ENCODE results near the gene CACTIN. TPM values are rescaled to one million over a fixed set of nuclear protein-coding genes. Genes with fewer than 3 reads are reported as not detected.
"Not testable (repeated sequence)": the region's sequence is repeated elsewhere in the genome, so short reads cannot be mapped to it uniquely, and the experiment has no call there.

Gene CACTIN
- polyA plus RNA-seq, 3 donors from 2014 or later = 1.4 to 18.0 (median 5.6) TPM

- no peaks in the 10 kb centered on the region for H3K4me1 Mint-ChIP-seq
Observed at GRCh38 chr19:3658004-3658869, 31.6 kb upstream of the CACTIN start.

DNA sequence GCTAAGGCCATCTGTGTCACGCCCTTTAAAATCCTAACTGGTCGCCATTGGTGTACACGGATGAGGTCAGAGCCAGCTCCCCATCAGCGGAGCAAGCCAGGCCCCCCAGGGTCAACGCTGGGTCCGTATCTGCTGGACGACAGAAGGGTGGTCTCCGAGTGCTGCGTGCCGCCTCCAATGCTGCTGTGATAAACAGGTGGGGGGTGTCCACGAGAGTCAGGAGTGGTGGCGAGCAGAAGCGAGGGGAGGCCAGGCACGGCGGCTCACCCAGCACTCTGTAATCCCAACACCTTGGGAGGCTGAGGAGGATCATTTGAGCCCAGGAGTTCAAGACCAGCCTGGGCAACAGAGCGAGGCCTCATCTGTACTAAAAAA is 30.8 kb upstream of the CACTIN start:
- Mint-ChIP-seq H3K9me3 (no peaks in the 10 kb centered on the region), H3K36me3 (peaks cover 0 to 14% (median 8%) of the 10 kb centered on the region in 3 donors), H3K27me3 (ENCODE audit: low read depth in 3 of 3) (no peaks in the 10 kb centered on the region), H3K27ac (no peak overlapping the region), H3K4me1 (no peaks in the 10 kb centered on the region), H3K4me3 (no peak overlapping the region)
- DNase-seq = no peak

More at GRCh38 chr19:3658004-3658869, 31.6 kb upstream of the CACTIN start:
- no peaks in the 10 kb centered on the region for H3K9me3 Mint-ChIP-seq
- peaks cover 0 to 14% (median 8%) of the 10 kb centered on the region in 3 donors for H3K36me3 Mint-ChIP-seq
- H3K4me3 Mint-ChIP-seq = no peak overlapping the region
- H3K27ac Mint-ChIP-seq = no peak overlapping the region
- no peak for DNase-seq
- no peaks in the 10 kb centered on the region for H3K27me3 Mint-ChIP-seq (ENCODE audit: low read depth in 3 of 3)

- Mint-ChIP-seq H3K27me3 (ENCODE audit: low read depth in 3 of 3) (no peaks in the 10 kb centered on the region), H3K9me3 (no peaks in the 10 kb centered on the region), H3K4me1 (no peaks in the 10 kb centered on the region), H3K36me3 (peaks cover 0 to 14% (median 8%) of the 10 kb centered on the region in 3 donors), H3K27ac (no peak overlapping the region), H3K4me3 (no peak overlapping the region)
- DNase-seq = no peak
Observed at GRCh38 chr19:3656747-3657394, 30.3 kb upstream of the CACTIN start.

DNA sequence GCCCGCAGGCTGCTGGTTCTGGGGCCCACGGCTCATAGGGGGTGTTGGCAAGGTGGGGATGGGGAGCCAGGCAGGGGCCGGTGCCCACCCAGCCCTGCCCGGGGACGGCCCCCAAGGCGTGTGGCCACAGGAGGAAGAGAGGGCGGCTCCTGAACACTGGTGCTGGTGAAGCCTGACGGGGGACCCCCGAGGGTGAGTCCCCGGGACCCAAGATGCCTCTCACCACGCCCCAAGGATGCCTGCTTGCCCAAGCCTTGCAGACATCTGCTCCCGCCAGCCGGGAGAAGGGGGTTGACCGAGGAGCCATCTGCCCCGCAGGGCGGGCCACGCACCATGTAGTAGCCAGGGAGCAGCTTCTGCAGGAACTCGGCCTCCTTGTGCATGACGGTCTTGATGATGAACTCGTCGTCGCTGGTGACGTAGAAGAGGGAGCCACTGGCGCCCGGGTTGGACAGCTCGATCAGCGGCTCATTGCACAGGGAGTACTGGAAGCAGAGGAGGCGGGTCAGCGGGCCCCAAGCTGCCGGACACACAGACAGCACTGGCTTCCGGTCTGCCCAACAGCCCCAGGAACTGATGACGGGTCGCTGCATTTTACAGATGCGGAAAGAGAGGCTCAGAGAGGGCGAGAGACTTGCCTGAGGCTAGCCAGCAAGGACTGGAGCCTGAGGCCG is 29.6 kb upstream of the CACTIN start:
- Mint-ChIP-seq H3K4me1 (no peaks in the 10 kb centered on the region), H3K27me3 (ENCODE audit: low read depth in 3 of 3) (peaks cover 0 to 2% (median 0%) of the 10 kb centered on the region in 3 donors), H3K27ac (no peak overlapping the region), H3K9me3 (no peaks in the 10 kb centered on the region), H3K4me3 (no peak overlapping the region), H3K36me3 (peaks cover 0 to 14% (median 3%) of the 10 kb centered on the region in 3 donors)
- DNase-seq = no peak

DNA sequence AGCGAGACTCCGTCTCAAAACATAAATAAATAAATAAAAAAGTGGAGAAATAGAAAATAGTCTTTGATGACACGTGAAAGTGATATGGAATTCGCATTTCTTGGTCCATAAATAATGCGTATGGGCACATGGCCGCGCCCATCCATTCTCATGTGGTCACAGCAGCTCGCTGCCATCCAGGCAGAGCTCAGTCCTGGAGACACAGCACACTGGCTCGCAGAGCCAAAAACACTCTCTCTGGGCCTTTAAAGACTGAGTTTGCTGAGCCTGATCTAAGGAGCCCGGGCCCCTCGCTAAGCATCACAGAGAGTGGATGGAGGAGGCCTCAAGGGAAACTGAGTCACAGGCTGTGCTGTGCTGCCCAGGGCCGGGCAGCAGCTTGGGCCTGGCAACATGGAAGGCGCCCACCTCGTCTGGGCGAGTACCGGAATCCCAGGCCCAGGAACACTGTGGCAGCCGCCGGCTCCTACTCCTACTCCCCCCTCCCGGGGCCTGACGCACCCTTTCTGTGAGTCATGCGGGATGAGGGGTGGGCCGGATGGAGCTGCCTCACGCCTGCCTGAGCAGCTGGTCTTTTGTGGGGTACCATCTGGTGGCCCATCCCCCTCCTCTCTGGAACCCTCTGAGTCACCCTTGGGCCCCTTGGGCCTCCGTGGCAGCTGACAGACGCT is 28.9 kb upstream of the CACTIN start:
- Mint-ChIP-seq H3K4me3 (no peak overlapping the region), H3K27me3 (ENCODE audit: low read depth in 3 of 3) (peaks cover 0 to 2% (median 0%) of the 10 kb centered on the region in 3 donors), H3K9me3 (no peaks in the 10 kb centered on the region), H3K36me3 (peaks cover 0 to 10% (median 3%) of the 10 kb centered on the region in 3 donors), H3K4me1 (no peaks in the 10 kb centered on the region), H3K27ac (no peak overlapping the region)
- no peak for DNase-seq

- H3K9me3 Mint-ChIP-seq = no peaks in the 10 kb centered on the region
- no peak overlapping the region for H3K4me3 Mint-ChIP-seq
- peaks cover 0 to 9% (median 3%) of the 10 kb centered on the region in 3 donors for H3K36me3 Mint-ChIP-seq
- peaks cover 0 to 2% (median 0%) of the 10 kb centered on the region in 3 donors for H3K27me3 Mint-ChIP-seq (ENCODE audit: low read depth in 3 of 3)
- no peak for DNase-seq
- no peaks in the 10 kb centered on the region for H3K4me1 Mint-ChIP-seq
- no peak overlapping the region for H3K27ac Mint-ChIP-seq
Observed at GRCh38 chr19:3653865-3654513, 27.4 kb upstream of the CACTIN start.

GRCh38 chr19:3653081-3653795 is 26.6 kb upstream of the CACTIN start:
- no peaks in the 10 kb centered on the region for H3K9me3 Mint-ChIP-seq
- H3K4me3 Mint-ChIP-seq = no peak overlapping the region
- no peaks in the 10 kb centered on the region for H3K4me1 Mint-ChIP-seq

GRCh38 chr19:3652422-3652821 is 25.8 kb upstream of the CACTIN start:
- Mint-ChIP-seq H3K27ac (no peak overlapping the region), H3K4me3 (no peak overlapping the region), H3K9me3 (no peaks in the 10 kb centered on the region), H3K27me3 (ENCODE audit: low read depth in 3 of 3) (peaks cover 0 to 2% (median 0%) of the 10 kb centered on the region in 3 donors), H3K4me1 (no peaks in the 10 kb centered on the region), H3K36me3 (peaks cover 0 to 6% (median 3%) of the 10 kb centered on the region in 3 donors)
- no peak for DNase-seq

More at GRCh38 chr19:3653081-3653795, 26.6 kb upstream of the CACTIN start:
- Mint-ChIP-seq H3K27ac (no peak overlapping the region), H3K27me3 (ENCODE audit: low read depth in 3 of 3) (peaks cover 0 to 2% (median 0%) of the 10 kb centered on the region in 3 donors), H3K36me3 (peaks cover 0 to 9% (median 3%) of the 10 kb centered on the region in 3 donors)
- no peak for DNase-seq

DNA sequence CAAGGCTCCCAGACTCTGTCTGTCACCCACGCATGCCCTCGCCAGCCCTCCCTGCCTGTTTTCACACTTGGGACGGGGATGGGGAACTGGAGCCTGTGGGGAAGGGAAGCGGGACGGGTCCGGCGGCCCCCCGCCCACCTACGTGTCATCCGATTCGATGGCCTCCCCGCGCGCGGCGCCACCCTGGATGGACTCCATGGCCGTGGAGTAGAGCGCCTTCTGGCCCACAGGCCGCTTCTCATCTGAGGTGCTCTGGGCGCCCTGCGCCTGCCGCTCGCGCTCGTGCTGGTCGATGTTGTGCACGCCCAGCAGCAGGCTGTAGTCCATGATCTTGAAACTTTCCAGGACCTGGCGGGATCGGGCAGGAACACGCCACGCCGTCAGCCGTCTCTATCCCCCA is 25.1 kb upstream of the CACTIN start:
- H3K27me3 Mint-ChIP-seq (ENCODE audit: low read depth in 3 of 3) = peaks cover 0 to 2% (median 0%) of the 10 kb centered on the region in 3 donors
- no peaks in the 10 kb centered on the region for H3K36me3 Mint-ChIP-seq
- no peak for DNase-seq
- no peaks in the 10 kb centered on the region for H3K9me3 Mint-ChIP-seq
- H3K27ac Mint-ChIP-seq = no peak overlapping the region
- H3K4me3 Mint-ChIP-seq = no peak overlapping the region
- no peaks in the 10 kb centered on the region for H3K4me1 Mint-ChIP-seq

DNA sequence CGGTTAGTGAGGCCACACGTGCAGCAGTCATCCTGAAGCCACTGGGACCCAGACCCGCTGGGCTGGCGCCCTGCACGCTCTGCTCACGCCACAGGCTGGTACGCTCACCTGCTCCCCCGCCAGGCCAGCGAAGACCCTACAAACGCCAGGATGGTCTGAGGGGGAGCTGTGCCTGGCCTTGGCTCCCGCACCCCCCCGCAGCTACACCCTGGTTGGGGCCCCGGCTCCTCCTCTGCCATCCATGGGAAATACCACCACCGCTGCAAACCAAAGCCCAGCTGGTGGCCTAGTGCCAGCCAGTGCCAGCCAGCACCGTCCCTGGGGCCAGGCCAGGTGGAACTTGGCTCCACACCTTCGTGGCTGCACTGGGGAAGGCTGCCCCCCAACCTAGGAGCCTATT is 23.3 kb upstream of the CACTIN start:
- Mint-ChIP-seq H3K4me3 (no peak overlapping the region), H3K36me3 (no peaks in the 10 kb centered on the region), H3K4me1 (no peaks in the 10 kb centered on the region), H3K27me3 (ENCODE audit: low read depth in 3 of 3) (peaks cover 0 to 2% (median 0%) of the 10 kb centered on the region in 3 donors), H3K9me3 (no peaks in the 10 kb centered on the region), H3K27ac (no peak overlapping the region)
- no peak for DNase-seq

GRCh38 chr19:3648037-3648905 is 21.7 kb upstream of the CACTIN start:
- no peak overlapping the region for H3K4me3 Mint-ChIP-seq
- H3K4me1 Mint-ChIP-seq = no peaks in the 10 kb centered on the region
- no peaks in the 10 kb centered on the region for H3K36me3 Mint-ChIP-seq
- no peak for DNase-seq
- no peak overlapping the region for H3K27ac Mint-ChIP-seq
- peaks cover 0 to 2% (median 0%) of the 10 kb centered on the region in 3 donors for H3K27me3 Mint-ChIP-seq (ENCODE audit: low read depth in 3 of 3)
- no peaks in the 10 kb centered on the region for H3K9me3 Mint-ChIP-seq

DNA sequence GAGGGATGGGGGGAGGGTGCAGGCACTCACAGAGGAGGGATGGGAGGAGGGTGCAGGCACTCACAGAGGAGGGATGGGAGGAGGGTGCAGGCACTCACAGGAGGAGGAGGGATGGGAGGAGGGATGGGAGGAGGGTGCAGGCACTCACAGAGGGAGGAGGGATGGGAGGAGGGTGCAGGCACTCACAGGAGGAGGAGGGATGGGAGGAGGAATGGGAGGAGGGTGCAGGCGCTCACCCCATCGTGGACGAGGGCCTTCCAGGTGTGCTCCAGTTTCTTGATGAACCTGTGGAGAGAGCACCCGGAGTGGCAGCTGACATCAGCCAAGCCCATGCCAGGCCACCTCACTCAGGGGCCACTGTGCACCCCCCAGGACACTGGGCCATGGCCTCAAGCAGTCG is 20.5 kb upstream of the CACTIN start:
- H3K27me3 Mint-ChIP-seq (ENCODE audit: low read depth in 3 of 3); H3K4me3 Mint-ChIP-seq; H3K9me3 Mint-ChIP-seq; DNase-seq; H3K36me3 Mint-ChIP-seq; H3K27ac Mint-ChIP-seq; H3K4me1 Mint-ChIP-seq: not testable (repeated sequence)
